DOHH2 (cell line): Measurements from ENCODE around the gene PLCG2.
"Not testable (repeated sequence)": the region's sequence is repeated elsewhere in the genome, so short reads cannot be mapped to it uniquely, and the experiment has no call there.

Source experiments
- EZH2phosphoT487 ChIP-seq: fragments of 200-600 bp; sonication (generic); IDR thresholded peaks from 2 replicates; pipeline ENCODE4 v1.6.1; 2017; ENCODE audit warnings: borderline replicate concordance, mild to moderate bottlenecking, antibody characterized with exemption, low read length, moderate library complexity, mixed read lengths
- TF ChIP-seq, protein P1 (sequence below): fragments of 200-600 bp; sonication (generic); IDR thresholded peaks from one replicate; pipeline ENCODE4 v1.5.1; 2014; ENCODE audit warnings: antibody characterized with exemption, mild to moderate bottlenecking, low read depth, low read length; ENCODE audit not compliant: poor library complexity, severe bottlenecking

- TF ChIP-seq, protein P1, sequence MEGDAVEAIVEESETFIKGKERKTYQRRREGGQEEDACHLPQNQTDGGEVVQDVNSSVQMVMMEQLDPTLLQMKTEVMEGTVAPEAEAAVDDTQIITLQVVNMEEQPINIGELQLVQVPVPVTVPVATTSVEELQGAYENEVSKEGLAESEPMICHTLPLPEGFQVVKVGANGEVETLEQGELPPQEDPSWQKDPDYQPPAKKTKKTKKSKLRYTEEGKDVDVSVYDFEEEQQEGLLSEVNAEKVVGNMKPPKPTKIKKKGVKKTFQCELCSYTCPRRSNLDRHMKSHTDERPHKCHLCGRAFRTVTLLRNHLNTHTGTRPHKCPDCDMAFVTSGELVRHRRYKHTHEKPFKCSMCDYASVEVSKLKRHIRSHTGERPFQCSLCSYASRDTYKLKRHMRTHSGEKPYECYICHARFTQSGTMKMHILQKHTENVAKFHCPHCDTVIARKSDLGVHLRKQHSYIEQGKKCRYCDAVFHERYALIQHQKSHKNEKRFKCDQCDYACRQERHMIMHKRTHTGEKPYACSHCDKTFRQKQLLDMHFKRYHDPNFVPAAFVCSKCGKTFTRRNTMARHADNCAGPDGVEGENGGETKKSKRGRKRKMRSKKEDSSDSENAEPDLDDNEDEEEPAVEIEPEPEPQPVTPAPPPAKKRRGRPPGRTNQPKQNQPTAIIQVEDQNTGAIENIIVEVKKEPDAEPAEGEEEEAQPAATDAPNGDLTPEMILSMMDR: not testable (repeated sequence)
- not testable (repeated sequence) for TF ChIP-seq EZH2phosphoT487
Observed at GRCh38 chr16:81934711-81935110, 155.6 kb downstream of the PLCG2 start.
